Activated B cell treated with CpG ODN at 0.5 μM for 24 hours (primary cell): ENCODE results near the gene LYL1. TPM values are rescaled to one million over a fixed set of nuclear protein-coding genes. Genes with fewer than 3 reads are reported as not detected.

ENCODE experiments used
- ATAC-seq: fragments of 200-7000 bp; cut with Tn5 transposase; one replicate; pipeline ENCODE4 v1.10.0; 2021; ENCODE audit warnings: low read depth, mild to moderate bottlenecking, moderate library complexity
- CTCF ChIA-PET: fragments of 350-600 bp; sonication (Branson Sonifier 250); formaldehyde crosslinking; loops from one replicate; lab custom pipeline; 2021; ENCODE audit warnings: antibody characterized with exemption; lab: Charles Lee
- POLR2A ChIA-PET: fragments of 350-600 bp; sonication (Branson Sonifier 250); formaldehyde crosslinking; loops from one replicate; lab custom pipeline; 2021; ENCODE audit warnings: antibody characterized with exemption; lab: Charles Lee
- DNase-seq: peaks from one replicate; pipeline ENCODE4 v3.0.0; 2022
- H3K27ac Mint-ChIP-seq: one replicate; pipeline ENCODE4 v1.8.0; 2020; ENCODE audit warnings: mixed read lengths
- H3K27me3 Mint-ChIP-seq: one replicate; pipeline ENCODE4 v1.8.0; 2021; ENCODE audit warnings: mixed read lengths
- H3K36me3 Mint-ChIP-seq: one replicate; pipeline ENCODE4 v1.8.0; 2021; ENCODE audit warnings: low read depth, mixed read lengths
- H3K4me1 Mint-ChIP-seq: one replicate; pipeline ENCODE4 v1.8.0; 2021; ENCODE audit warnings: mixed read lengths
- H3K4me3 Mint-ChIP-seq: one replicate; pipeline ENCODE4 v1.8.0; 2020; ENCODE audit warnings: mild to moderate bottlenecking, mixed read lengths
- H3K9me3 Mint-ChIP-seq: one replicate; pipeline ENCODE4 v1.8.0; 2020; ENCODE audit warnings: mixed read lengths
- intact Hi-C: fragments of 100-400 bp; cut with micrococcal nuclease; formaldehyde crosslinking; loops from one replicate; pipeline ENCODE4 v1.15.1; 2024
- total RNA-seq: library from RNA; stranded (reverse); gene quantifications from 2 replicates; pipeline ENCODE4 v1.2.3, GENCODE V29; 2022
- TF ChIP-seq, protein P1 (sequence below): fragments of 200-600 bp; IDR thresholded peaks from one replicate; pipeline ENCODE4 v1.8.0; 2022; ENCODE audit warnings: antibody characterized with exemption, mild to moderate bottlenecking

The LYL1 gene
- total RNA-seq, 1 donor from 2014 or later = 74.8 TPM

GRCh38 chr19:13087295-13087694 is 15.4 kb downstream of the LYL1 start:
- DNase-seq = no peak
- ATAC-seq = no peak
- Mint-ChIP-seq H3K36me3 (no peaks in the 10 kb centered on the region), H3K27ac (no peak overlapping the region), H3K4me1 (no peaks in the 10 kb centered on the region), H3K9me3 (no peaks in the 10 kb centered on the region), H3K27me3 (peaks cover 6% of the 10 kb centered on the region), H3K4me3 (no peak overlapping the region)
- ChIA-PET POLR2A (interaction anchor here (0.6 kb wide), 1 partner anchor 90 kb away, joined by 8 read pairs; no protein-coding TSS in a partner anchor), CTCF (no interaction called here)
- TF ChIP-seq, protein P1, sequence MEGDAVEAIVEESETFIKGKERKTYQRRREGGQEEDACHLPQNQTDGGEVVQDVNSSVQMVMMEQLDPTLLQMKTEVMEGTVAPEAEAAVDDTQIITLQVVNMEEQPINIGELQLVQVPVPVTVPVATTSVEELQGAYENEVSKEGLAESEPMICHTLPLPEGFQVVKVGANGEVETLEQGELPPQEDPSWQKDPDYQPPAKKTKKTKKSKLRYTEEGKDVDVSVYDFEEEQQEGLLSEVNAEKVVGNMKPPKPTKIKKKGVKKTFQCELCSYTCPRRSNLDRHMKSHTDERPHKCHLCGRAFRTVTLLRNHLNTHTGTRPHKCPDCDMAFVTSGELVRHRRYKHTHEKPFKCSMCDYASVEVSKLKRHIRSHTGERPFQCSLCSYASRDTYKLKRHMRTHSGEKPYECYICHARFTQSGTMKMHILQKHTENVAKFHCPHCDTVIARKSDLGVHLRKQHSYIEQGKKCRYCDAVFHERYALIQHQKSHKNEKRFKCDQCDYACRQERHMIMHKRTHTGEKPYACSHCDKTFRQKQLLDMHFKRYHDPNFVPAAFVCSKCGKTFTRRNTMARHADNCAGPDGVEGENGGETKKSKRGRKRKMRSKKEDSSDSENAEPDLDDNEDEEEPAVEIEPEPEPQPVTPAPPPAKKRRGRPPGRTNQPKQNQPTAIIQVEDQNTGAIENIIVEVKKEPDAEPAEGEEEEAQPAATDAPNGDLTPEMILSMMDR = no peak
- intact Hi-C loops = no loop called here

DNA sequence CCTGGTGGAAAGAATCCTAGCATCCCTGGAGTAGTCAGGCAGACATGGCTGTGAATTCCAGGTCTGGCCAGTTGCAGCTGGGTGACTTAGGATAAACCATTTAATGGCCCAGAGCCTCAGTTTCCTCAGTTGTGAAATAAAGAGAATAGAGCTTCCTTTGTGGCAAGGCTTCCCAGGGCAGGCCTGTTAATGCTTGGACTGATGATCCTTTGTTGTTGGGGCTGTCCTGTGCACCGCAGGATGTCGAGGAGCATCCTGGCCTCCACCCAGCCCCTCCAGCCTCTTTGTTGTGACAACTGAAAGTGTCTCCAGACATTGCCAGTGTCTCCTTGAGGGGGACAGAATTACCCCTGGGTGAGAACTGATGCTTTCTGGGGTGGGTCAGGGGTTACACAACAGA is 16.3 kb downstream of the LYL1 start:
- Mint-ChIP-seq H3K27ac (no peak overlapping the region), H3K4me3 (no peak overlapping the region), H3K9me3 (no peaks in the 10 kb centered on the region), H3K36me3 (no peaks in the 10 kb centered on the region), H3K4me1 (no peaks in the 10 kb centered on the region), H3K27me3 (peaks cover 6% of the 10 kb centered on the region)
- ATAC-seq (no peak), DNase-seq (no peak)
- intact Hi-C loops = no loop called here
- ChIA-PET CTCF (no interaction called here), POLR2A (interaction anchor here (0.6 kb wide), 2 partner anchors 111 to 115 kb away, joined by 3 to 7 read pairs; no protein-coding TSS in a partner anchor)
- TF ChIP-seq, protein P1 = no peak

DNA sequence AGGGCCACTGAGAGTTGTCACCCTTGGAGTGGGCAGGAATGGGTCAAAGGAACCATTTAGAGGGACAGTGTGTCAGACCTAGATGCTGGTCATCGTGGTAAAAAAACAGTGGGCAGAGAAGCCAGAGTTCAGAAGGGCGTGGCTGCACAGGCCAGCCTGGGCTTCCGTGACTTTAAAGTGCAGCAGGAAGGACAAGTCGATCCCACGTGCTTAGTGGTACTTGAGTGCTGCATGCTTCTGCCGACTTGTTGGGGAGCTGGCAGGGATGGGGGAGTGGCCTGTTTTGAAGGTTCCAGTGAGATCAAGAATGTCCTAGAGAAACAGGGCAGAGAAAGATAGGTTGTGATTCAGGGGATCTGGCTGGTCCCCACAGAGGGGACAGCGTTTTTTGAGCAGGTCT is 17.0 kb downstream of the LYL1 start:
- TF ChIP-seq, protein P1 = no peak
- peaks cover 6% of the 10 kb centered on the region for H3K27me3 Mint-ChIP-seq
- H3K4me3 Mint-ChIP-seq = no peak overlapping the region
- POLR2A ChIA-PET = interaction anchor here (0.6 kb wide), 1 partner anchor 114 kb away, joined by 3 read pairs; no protein-coding TSS in a partner anchor
- ATAC-seq (no peak), DNase-seq (no peak)
- no peaks in the 10 kb centered on the region for H3K9me3 Mint-ChIP-seq
- no peaks in the 10 kb centered on the region for H3K4me1 Mint-ChIP-seq
- no peak overlapping the region for H3K27ac Mint-ChIP-seq
- CTCF ChIA-PET = no interaction called here
- no peaks in the 10 kb centered on the region for H3K36me3 Mint-ChIP-seq
- intact Hi-C loops = no loop called here

- ChIA-PET POLR2A (no interaction called here), CTCF (interaction anchor here (0.9 kb wide), 1 partner anchor 10 kb away, joined by 3 read pairs; no protein-coding TSS in a partner anchor)
- intact Hi-C loops = no loop called here
- no peaks in the 10 kb centered on the region for H3K9me3 Mint-ChIP-seq
- H3K4me1 Mint-ChIP-seq = no peaks in the 10 kb centered on the region
- TF ChIP-seq, protein P1 = no peak
- ATAC-seq (no peak), DNase-seq (no peak)
- peaks cover 6% of the 10 kb centered on the region for H3K27me3 Mint-ChIP-seq
- no peak overlapping the region for H3K4me3 Mint-ChIP-seq
- H3K27ac Mint-ChIP-seq = no peak overlapping the region
- H3K36me3 Mint-ChIP-seq = no peaks in the 10 kb centered on the region
Observed at GRCh38 chr19:13083627-13084026, 19.0 kb downstream of the LYL1 start.

DNA sequence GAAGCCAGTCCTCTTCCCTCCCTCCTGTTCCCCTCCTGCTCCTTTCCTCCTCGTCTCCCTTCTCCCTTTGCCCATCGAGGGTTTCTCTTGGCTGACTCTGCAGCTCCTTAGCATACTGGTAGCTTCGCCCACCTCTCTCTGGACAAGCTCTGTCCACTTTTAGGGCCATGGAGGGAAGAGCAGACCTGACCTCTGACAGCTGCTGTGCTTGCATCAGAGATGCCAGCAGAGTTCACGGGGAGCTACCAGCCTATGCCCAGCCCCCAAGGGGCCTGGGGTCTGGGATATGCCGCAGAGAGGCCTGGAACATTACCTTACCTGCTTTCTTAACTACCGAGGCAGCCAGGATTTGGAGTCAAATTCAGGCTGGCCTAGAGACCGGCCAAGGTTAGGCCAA is 19.7 kb downstream of the LYL1 start:
- H3K36me3 Mint-ChIP-seq = no peaks in the 10 kb centered on the region

More for the DNA sequence above, 19.7 kb downstream of the LYL1 start:
- TF ChIP-seq, protein P1 = no peak
- Mint-ChIP-seq H3K9me3 (no peaks in the 10 kb centered on the region), H3K4me3 (no peak overlapping the region), H3K4me1 (no peaks in the 10 kb centered on the region), H3K27me3 (peaks cover 4% of the 10 kb centered on the region), H3K27ac (no peak overlapping the region)
- POLR2A ChIA-PET = no interaction called here
- CTCF ChIA-PET = interaction anchor here (0.9 kb wide), 1 partner anchor 10 kb away, joined by 3 read pairs; no protein-coding TSS in a partner anchor
- ATAC-seq (no peak), DNase-seq (no peak)
- intact Hi-C loops = no loop called here
